ENCODE measurements around the gene ZEB1. TPM values are rescaled to one million over a fixed set of nuclear protein-coding genes. Genes with fewer than 3 reads are reported as not detected.

Gene ZEB1
- total RNA-seq (2022; extraction: Qiagen RNA extraction), result 5.5 to 9.2 TPM (median 7.2 TPM) in 5 replicates

GRCh38 chr10:31318854-31319601, at the start of gene ZEB1:
ZEB1 (plus strand) TSS chr10:31319216; CDS start chr10:31319235, 19 bp downstream.

All from A549 treated with AZD2906 at 1 μM for 4 hours (cell line).